Measurements from ENCODE around the gene SF3B1.
"Not testable (repeated sequence)": the region's sequence is repeated elsewhere in the genome, so short reads cannot be mapped to it uniquely, and the experiment has no call there.

SF3B1 gene

DNA sequence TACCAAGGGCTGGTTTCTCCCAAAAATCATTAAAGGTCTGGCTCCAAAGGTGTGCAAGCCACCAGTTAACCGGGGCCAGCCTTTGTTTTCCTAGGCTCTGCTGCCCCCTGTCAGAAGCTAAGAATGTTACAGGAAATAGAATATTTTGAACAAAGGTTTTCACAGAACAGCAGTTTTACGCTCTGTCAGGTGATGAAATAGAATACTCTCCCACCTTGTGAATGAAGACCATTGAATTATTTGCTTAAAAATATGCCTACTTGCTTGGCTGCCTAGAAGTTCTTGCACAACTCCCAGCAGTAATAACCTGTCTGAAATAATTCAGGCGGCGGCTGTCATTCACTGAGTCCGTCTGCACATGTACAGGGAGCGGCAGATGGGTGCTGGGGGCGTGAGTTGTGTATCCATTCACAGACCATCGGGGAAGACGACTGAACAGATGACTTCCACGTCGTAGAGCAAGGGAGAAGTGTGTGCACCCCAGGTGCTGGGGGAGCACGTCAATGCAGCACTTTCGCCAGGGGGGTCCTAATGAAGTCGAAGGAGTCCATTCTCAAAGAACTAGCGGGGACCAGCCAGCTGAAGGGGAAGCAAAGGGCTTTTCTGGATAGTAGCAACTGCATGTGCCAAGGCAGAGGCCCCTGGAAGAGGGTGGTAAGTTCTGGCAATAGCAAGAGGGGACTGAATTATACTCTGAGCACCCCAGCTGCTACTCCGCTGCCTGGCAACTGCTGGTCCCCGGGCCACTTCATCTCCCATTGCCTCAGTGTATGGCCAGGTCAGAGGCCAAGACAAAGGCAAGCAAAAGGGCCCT, 56.1 kb downstream of the SF3B1 start:
- Mint-ChIP-seq H3K4me1 (peaks cover 28% of the 10 kb centered on the region), H3K27me3 (ENCODE audit: low read depth, poor library complexity) (peaks cover 16% of the 10 kb centered on the region), H3K4me3 (no peak overlapping the region), H3K27ac (no peak overlapping the region), H3K9me3 (no peaks in the 10 kb centered on the region), H3K36me3 (ENCODE audit: low read depth) (no peaks in the 10 kb centered on the region)
- peak; percentile 68 for DNase-seq
- TF ChIP-seq, protein P1, sequence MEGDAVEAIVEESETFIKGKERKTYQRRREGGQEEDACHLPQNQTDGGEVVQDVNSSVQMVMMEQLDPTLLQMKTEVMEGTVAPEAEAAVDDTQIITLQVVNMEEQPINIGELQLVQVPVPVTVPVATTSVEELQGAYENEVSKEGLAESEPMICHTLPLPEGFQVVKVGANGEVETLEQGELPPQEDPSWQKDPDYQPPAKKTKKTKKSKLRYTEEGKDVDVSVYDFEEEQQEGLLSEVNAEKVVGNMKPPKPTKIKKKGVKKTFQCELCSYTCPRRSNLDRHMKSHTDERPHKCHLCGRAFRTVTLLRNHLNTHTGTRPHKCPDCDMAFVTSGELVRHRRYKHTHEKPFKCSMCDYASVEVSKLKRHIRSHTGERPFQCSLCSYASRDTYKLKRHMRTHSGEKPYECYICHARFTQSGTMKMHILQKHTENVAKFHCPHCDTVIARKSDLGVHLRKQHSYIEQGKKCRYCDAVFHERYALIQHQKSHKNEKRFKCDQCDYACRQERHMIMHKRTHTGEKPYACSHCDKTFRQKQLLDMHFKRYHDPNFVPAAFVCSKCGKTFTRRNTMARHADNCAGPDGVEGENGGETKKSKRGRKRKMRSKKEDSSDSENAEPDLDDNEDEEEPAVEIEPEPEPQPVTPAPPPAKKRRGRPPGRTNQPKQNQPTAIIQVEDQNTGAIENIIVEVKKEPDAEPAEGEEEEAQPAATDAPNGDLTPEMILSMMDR (IDR thresholded peaks at IDR 0.05) = peak; percentile 77

DNA sequence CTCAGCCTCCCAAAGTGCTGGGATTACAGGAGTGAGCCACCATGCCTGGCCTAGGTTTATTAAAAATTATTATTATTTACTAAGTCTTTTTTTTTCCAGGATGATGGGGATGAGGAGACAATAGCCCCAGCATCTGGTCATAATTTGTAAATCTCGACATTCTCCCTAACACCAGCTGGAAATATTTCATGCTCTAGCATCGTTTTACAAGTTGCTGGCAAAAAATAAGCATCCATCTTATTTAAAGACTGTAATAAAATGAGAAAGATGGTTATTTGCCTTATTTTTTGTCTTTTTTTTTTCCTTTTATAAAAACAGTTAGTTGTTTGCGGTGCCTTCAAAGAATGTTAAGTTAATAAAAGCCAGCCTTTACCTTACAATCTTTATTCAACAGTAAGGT, 56.7 kb downstream of the SF3B1 start:
- H3K4me1 Mint-ChIP-seq = peaks cover 28% of the 10 kb centered on the region
- H3K4me3 Mint-ChIP-seq = no peak overlapping the region

DNA sequence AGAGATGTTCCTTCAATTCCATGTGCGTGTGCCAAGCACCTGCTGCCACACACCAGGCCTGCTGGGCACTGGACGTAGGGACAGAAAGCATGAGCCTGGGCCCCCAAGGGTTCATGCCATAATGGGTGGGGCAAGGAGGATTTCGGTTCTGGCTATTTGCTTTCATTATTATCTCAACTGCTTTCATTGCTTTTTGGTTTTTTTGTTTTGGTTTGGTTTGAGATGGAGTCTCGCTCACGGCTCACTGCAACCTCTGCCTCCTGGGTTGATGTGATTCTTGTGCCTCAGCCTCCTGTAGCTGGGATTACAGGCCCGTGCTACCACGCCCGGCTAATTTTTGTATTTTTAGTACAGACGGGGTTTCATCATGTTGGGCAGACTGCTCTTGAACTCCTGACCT, 57.2 kb downstream of the SF3B1 start:
- TF ChIP-seq, protein P1 (IDR thresholded peaks at IDR 0.05) = no peak
- Mint-ChIP-seq H3K36me3 (ENCODE audit: low read depth) (no peaks in the 10 kb centered on the region), H3K4me1 (peaks cover 28% of the 10 kb centered on the region), H3K27ac (no peak overlapping the region), H3K4me3 (no peak overlapping the region), H3K27me3 (ENCODE audit: low read depth, poor library complexity) (peaks cover 10% of the 10 kb centered on the region), H3K9me3 (no peaks in the 10 kb centered on the region)
- no peak for DNase-seq

More for the DNA sequence above, 56.7 kb downstream of the SF3B1 start:
- H3K27me3 Mint-ChIP-seq (ENCODE audit: low read depth, poor library complexity) = peaks cover 14% of the 10 kb centered on the region
- no peaks in the 10 kb centered on the region for H3K9me3 Mint-ChIP-seq
- no peaks in the 10 kb centered on the region for H3K36me3 Mint-ChIP-seq (ENCODE audit: low read depth)
- H3K27ac Mint-ChIP-seq = no peak overlapping the region
- no peak for DNase-seq
- TF ChIP-seq, protein P1 (IDR thresholded peaks at IDR 0.05) = no peak

DNA sequence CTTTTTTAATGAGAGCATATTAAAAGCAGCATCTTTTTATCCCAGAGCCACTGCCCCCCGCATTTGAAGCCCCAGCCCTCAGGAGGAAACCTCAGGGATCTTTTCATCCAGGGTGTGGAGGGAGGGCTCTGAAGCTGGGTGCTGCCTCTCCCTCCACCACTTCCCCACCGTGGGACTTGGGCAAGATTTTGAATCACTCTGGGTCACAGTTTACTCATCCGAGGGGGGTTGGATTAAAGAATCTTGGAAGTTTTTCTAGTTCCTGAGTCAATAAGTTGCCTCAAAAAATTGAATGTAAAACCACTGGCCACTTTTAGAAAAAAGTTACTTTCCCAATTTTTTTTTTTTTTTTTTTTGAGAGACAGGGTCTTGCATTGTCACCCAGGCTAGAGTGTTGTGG, 62.2 kb downstream of the SF3B1 start:
- Mint-ChIP-seq H3K27me3 (ENCODE audit: low read depth, poor library complexity) (peaks cover 4% of the 10 kb centered on the region), H3K9me3 (peaks cover 18% of the 10 kb centered on the region), H3K36me3 (ENCODE audit: low read depth) (no peaks in the 10 kb centered on the region), H3K4me3 (no peak overlapping the region), H3K27ac (no peak overlapping the region), H3K4me1 (peaks cover 22% of the 10 kb centered on the region)
- TF ChIP-seq, protein P1 (IDR thresholded peaks at IDR 0.05) = no peak
- DNase-seq = no peak

DNA sequence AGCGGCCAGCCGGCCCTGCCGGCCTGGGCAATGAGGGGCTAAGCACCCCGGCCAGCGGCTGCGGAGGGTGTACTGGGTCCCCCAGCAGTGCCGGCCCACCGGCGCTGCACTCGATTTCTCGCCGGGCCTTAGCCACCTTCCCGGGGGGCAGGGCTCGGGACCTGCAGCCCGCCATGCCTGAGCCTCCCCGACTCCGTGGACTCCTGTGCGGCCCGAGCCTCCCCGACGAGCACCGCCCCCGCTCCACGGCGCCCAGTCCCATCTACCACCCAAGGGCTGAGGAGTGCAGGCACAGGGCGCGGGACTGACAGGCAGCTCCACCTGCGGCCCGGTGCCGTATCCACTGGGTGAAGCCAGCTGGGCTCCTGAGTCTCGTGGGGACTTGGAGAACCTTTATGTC, 64.2 kb downstream of the SF3B1 start:
- H3K36me3 Mint-ChIP-seq (ENCODE audit: low read depth); DNase-seq; H3K4me3 Mint-ChIP-seq; H3K27ac Mint-ChIP-seq; H3K27me3 Mint-ChIP-seq (ENCODE audit: low read depth, poor library complexity): not testable (repeated sequence)
- Mint-ChIP-seq H3K9me3 (peaks cover 18% of the 10 kb centered on the region), H3K4me1 (peaks cover 18% of the 10 kb centered on the region)

DNA sequence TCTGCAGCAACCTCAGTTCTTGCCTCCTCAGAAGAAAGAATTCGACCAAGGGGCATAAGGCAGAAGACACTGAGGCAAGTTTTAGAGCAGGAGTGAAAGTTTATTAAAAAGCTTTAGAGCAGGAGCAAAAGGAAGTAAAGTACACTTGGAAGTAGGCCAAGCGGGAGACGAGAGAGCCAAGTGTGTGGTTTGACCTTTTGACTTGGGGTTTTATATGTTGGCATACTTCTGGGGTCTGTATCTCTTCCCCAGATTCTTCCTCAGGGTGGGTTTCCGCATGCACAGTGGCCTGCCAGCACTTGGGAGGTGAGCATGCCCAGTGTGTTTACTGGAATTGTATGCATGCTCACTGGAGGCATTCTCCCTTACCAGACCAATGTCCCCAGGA, 64.9 kb downstream of the SF3B1 start:
- H3K27me3 Mint-ChIP-seq (ENCODE audit: low read depth, poor library complexity) = peaks cover 4% of the 10 kb centered on the region

More for the DNA sequence above, 64.9 kb downstream of the SF3B1 start:
- H3K36me3 Mint-ChIP-seq (ENCODE audit: low read depth) = no peaks in the 10 kb centered on the region
- no peak overlapping the region for H3K4me3 Mint-ChIP-seq
- TF ChIP-seq, protein P1 (IDR thresholded peaks at IDR 0.05) = no peak
- H3K27ac Mint-ChIP-seq = no peak overlapping the region
- peaks cover 16% of the 10 kb centered on the region for H3K4me1 Mint-ChIP-seq
- peaks cover 18% of the 10 kb centered on the region for H3K9me3 Mint-ChIP-seq
- DNase-seq = no peak
